ENCODE results near the gene GCN1. TPM values are rescaled to one million over a fixed set of nuclear protein-coding genes. Genes with fewer than 3 reads are reported as not detected.

Gene GCN1
- polyA plus RNA-seq, 1 experiment: 59.7 TPM

- TF ChIP-seq CTCF (IDR thresholded peaks at IDR 0.05; ENCODE audit: insufficient read depth, low read depth, low read length): no peak
- DNase-seq (ENCODE audit: low read depth): no peak
- H3K27me3 ChIP-seq (ENCODE audit: control insufficient read depth, insufficient read depth, low read length): no peaks in the 10 kb centered on the region
- ChIA-PET POLR2A (no interaction called here), CTCF (interaction anchor here (0.7 kb wide), 1 partner anchor 13 kb away, joined by 3 read pairs; no protein-coding TSS in a partner anchor)
- H3K36me3 ChIP-seq (ENCODE audit: control insufficient read depth, insufficient read depth, low read length): peaks cover 11% of the 10 kb centered on the region
- no peak overlapping the region for H3K4me3 ChIP-seq (ENCODE audit: low read depth, low read length)
These were observed 104.7 kb downstream of the GCN1 start for GRCh38 chr12:120089796-120090195.

- CTCF ChIA-PET: no interaction called here
- peaks cover 8% of the 10 kb centered on the region for H3K36me3 ChIP-seq (ENCODE audit: control insufficient read depth, insufficient read depth, low read length)
- DNase-seq (ENCODE audit: low read depth): no peak
These were observed 105.4 kb downstream of the GCN1 start for GRCh38 chr12:120089105-120089504.

GRCh38 chr12:120086801-120087621, 107.5 kb downstream of the GCN1 start:
- Histone ChIP-seq H3K27me3 (ENCODE audit: control insufficient read depth, insufficient read depth, low read length) (no peaks in the 10 kb centered on the region), H3K4me3 (ENCODE audit: low read depth, low read length) (peak overlapping the region; percentile 54), H3K36me3 (ENCODE audit: control insufficient read depth, insufficient read depth, low read length) (no peaks in the 10 kb centered on the region)
- ChIA-PET CTCF (interaction anchor here (0.6 to 1.2 kb wide), 12 partner anchors 9 to 98 kb away, joined by 3 to 5 read pairs (median 3); partner anchors contain the start of gene BICDL1), POLR2A (no interaction called here)
- peak; percentile 99 for TF ChIP-seq CTCF (IDR thresholded peaks at IDR 0.05; ENCODE audit: insufficient read depth, low read depth, low read length)
- peak; percentile 93 for DNase-seq (ENCODE audit: low read depth)

More at GRCh38 chr12:120089105-120089504, 105.4 kb downstream of the GCN1 start:
- no peak for TF ChIP-seq CTCF (IDR thresholded peaks at IDR 0.05; ENCODE audit: insufficient read depth, low read depth, low read length)
- Histone ChIP-seq H3K4me3 (ENCODE audit: low read depth, low read length) (no peak overlapping the region), H3K27me3 (ENCODE audit: control insufficient read depth, insufficient read depth, low read length) (no peaks in the 10 kb centered on the region)
- POLR2A ChIA-PET: no interaction called here

GRCh38 chr12:120085920-120086645, 108.4 kb downstream of the GCN1 start:
- no peaks in the 10 kb centered on the region for H3K27me3 ChIP-seq (ENCODE audit: control insufficient read depth, insufficient read depth, low read length)
- no peak for DNase-seq (ENCODE audit: low read depth)
- no peak for TF ChIP-seq CTCF (IDR thresholded peaks at IDR 0.05; ENCODE audit: insufficient read depth, low read depth, low read length)
- no peak overlapping the region for H3K4me3 ChIP-seq (ENCODE audit: low read depth, low read length)
- no peaks in the 10 kb centered on the region for H3K36me3 ChIP-seq (ENCODE audit: control insufficient read depth, insufficient read depth, low read length)
- ChIA-PET POLR2A (no interaction called here), CTCF (interaction anchor here (0.5 to 0.7 kb wide), 2 partner anchors 141 to 353 kb away, joined by 3 read pairs; no protein-coding TSS in a partner anchor)

- Histone ChIP-seq H3K27me3 (ENCODE audit: control insufficient read depth, insufficient read depth, low read length) (peaks cover 4% of the 10 kb centered on the region), H3K4me3 (ENCODE audit: low read depth, low read length) (no peak overlapping the region), H3K36me3 (ENCODE audit: control insufficient read depth, insufficient read depth, low read length) (no peaks in the 10 kb centered on the region)
- POLR2A ChIA-PET: no interaction called here
- CTCF ChIA-PET: no interaction called here
- TF ChIP-seq CTCF (IDR thresholded peaks at IDR 0.05; ENCODE audit: insufficient read depth, low read depth, low read length): no peak
- no peak for DNase-seq (ENCODE audit: low read depth)
These were observed 112.9 kb downstream of the GCN1 start for GRCh38 chr12:120081641-120082040.

All from BJ (cell line).